Activated naive CD4-positive, alpha-beta T cell treated with anti-CD3 and anti-CD28 coated beads, Interleukin-2, amount 50 U/mL, for 72 hours (primary cell): Measurements from ENCODE around the gene DDX1. TPM values are rescaled to one million over a fixed set of nuclear protein-coding genes. Genes with fewer than 3 reads are reported as not detected.
A peak's percentile ranks its signal among the peaks of the same experiment; 100 is the strongest.
"Not testable (repeated sequence)": the region's sequence is repeated elsewhere in the genome, so short reads cannot be mapped to it uniquely, and the experiment has no call there.

ENCODE experiments used
- ATAC-seq, 2 donors: fragments of 150-1000 bp; cut with Tn5 transposase; 2 replicates each; pipeline ENCODE4 v1.10.0; 2021; ENCODE audit warnings: mild to moderate bottlenecking in 2 of 2, moderate library complexity in 2 of 2
- DNase-seq, 2 donors: peaks; one replicate each; pipeline ENCODE4 v3.0.0; 2021 to 2022; ENCODE audit warnings: low spot score in 2 of 2
- H3K27ac Mint-ChIP-seq, 2 donors: one replicate each; pipeline ENCODE4 v1.8.0; 2022; ENCODE audit warnings: mild to moderate bottlenecking in 2 of 2, mixed read lengths in 2 of 2
- H3K36me3 Mint-ChIP-seq, 2 donors: one replicate each; pipeline ENCODE4 v1.8.0; 2022; ENCODE audit warnings: mixed read lengths in 2 of 2
- H3K9me3 Mint-ChIP-seq, 2 donors: one replicate each; pipeline ENCODE4 v1.8.0; 2022; ENCODE audit warnings: mixed read lengths in 2 of 2
- total RNA-seq, 2 donors: library from RNA; stranded (reverse); gene quantifications; one replicate each; pipeline ENCODE4 v1.2.3, GENCODE V29; 2022

DDX1 gene
- total RNA-seq, 2 donors from 2014 or later = 30.4 to 82.4 TPM

- DNase-seq = no peak
- H3K9me3 Mint-ChIP-seq = no peaks in the 10 kb centered on the region
- peaks cover 23 to 30% of the 10 kb centered on the region in 2 donors for H3K36me3 Mint-ChIP-seq
- H3K27ac Mint-ChIP-seq = no peak overlapping the region
- no peak for ATAC-seq
Measured at GRCh38 chr2:15603948-15604347, 12.3 kb downstream of the DDX1 start.

GRCh38 chr2:15605721-15606120 is 14.1 kb downstream of the DDX1 start:
- Mint-ChIP-seq H3K9me3 (no peaks in the 10 kb centered on the region), H3K27ac (peak overlapping the region in 1 of 2 donors; percentile 31), H3K36me3 (peaks cover 32 to 38% of the 10 kb centered on the region in 2 donors)
- DNase-seq (no peak), ATAC-seq (no peak)

- DNase-seq (no peak), ATAC-seq (no peak)
- Mint-ChIP-seq H3K36me3 (peaks cover 32 to 38% of the 10 kb centered on the region in 2 donors), H3K9me3 (no peaks in the 10 kb centered on the region), H3K27ac (no peak overlapping the region)
Measured at GRCh38 chr2:15606481-15607441, 15.1 kb downstream of the DDX1 start.

GRCh38 chr2:15607709-15608391 is 16.2 kb downstream of the DDX1 start:
- no peak for DNase-seq
- ATAC-seq = no peak
- H3K36me3 Mint-ChIP-seq = peaks cover 25 to 31% of the 10 kb centered on the region in 2 donors
- H3K9me3 Mint-ChIP-seq = no peaks in the 10 kb centered on the region
- no peak overlapping the region for H3K27ac Mint-ChIP-seq

GRCh38 chr2:15608392-15608761 is 16.7 kb downstream of the DDX1 start:
- ATAC-seq (no peak), DNase-seq (no peak)
- Mint-ChIP-seq H3K27ac (no peak overlapping the region), H3K36me3 (peaks cover 24 to 29% of the 10 kb centered on the region in 2 donors), H3K9me3 (no peaks in the 10 kb centered on the region)

GRCh38 chr2:15609341-15610042 is 17.8 kb downstream of the DDX1 start:
- no peaks in the 10 kb centered on the region for H3K9me3 Mint-ChIP-seq
- ATAC-seq (no peak), DNase-seq (no peak)
- H3K36me3 Mint-ChIP-seq = peaks cover 27 to 32% of the 10 kb centered on the region in 2 donors
- H3K27ac Mint-ChIP-seq = peak overlapping the region in 1 of 2 donors; percentile 73

GRCh38 chr2:15610430-15610952 is 18.8 kb downstream of the DDX1 start:
- no peak for ATAC-seq
- no peak overlapping the region for H3K27ac Mint-ChIP-seq
- no peak for DNase-seq
- no peaks in the 10 kb centered on the region for H3K9me3 Mint-ChIP-seq
- H3K36me3 Mint-ChIP-seq = peaks cover 26% of the 10 kb centered on the region in 2 donors

- H3K9me3 Mint-ChIP-seq, H3K27ac Mint-ChIP-seq, ATAC-seq, DNase-seq: not testable (repeated sequence)
- peaks cover 18 to 26% of the 10 kb centered on the region in 2 donors for H3K36me3 Mint-ChIP-seq
Measured at GRCh38 chr2:15612101-15612500, 20.4 kb downstream of the DDX1 start.

GRCh38 chr2:15613736-15614429 is 22.2 kb downstream of the DDX1 start:
- DNase-seq (no peak), ATAC-seq (no peak)
- no peaks in the 10 kb centered on the region for H3K9me3 Mint-ChIP-seq
- peaks cover 18 to 21% of the 10 kb centered on the region in 2 donors for H3K36me3 Mint-ChIP-seq
- no peak overlapping the region for H3K27ac Mint-ChIP-seq

GRCh38 chr2:15614545-15615300 is 23.1 kb downstream of the DDX1 start:
- H3K36me3 Mint-ChIP-seq = peaks cover 18 to 21% of the 10 kb centered on the region in 2 donors
- no peaks in the 10 kb centered on the region for H3K9me3 Mint-ChIP-seq
- ATAC-seq (no peak), DNase-seq (no peak)
- H3K27ac Mint-ChIP-seq = no peak overlapping the region

- H3K9me3 Mint-ChIP-seq = no peaks in the 10 kb centered on the region
- ATAC-seq (no peak), DNase-seq (no peak)
- peaks cover 11 to 14% of the 10 kb centered on the region in 2 donors for H3K36me3 Mint-ChIP-seq
- peak overlapping the region in 1 of 2 donors; percentile 4 for H3K27ac Mint-ChIP-seq
Measured at GRCh38 chr2:15615301-15615920, 23.7 kb downstream of the DDX1 start.

GRCh38 chr2:15616429-15616828 is 24.8 kb downstream of the DDX1 start:
- DNase-seq (no peak), ATAC-seq (no peak)
- peaks cover 9 to 18% of the 10 kb centered on the region in 2 donors for H3K36me3 Mint-ChIP-seq
- H3K9me3 Mint-ChIP-seq = no peaks in the 10 kb centered on the region
- H3K27ac Mint-ChIP-seq = no peak overlapping the region

GRCh38 chr2:15616850-15617777 is 25.4 kb downstream of the DDX1 start:
- H3K36me3 Mint-ChIP-seq = peaks cover 9 to 18% of the 10 kb centered on the region in 2 donors
- H3K27ac Mint-ChIP-seq = no peak overlapping the region
- H3K9me3 Mint-ChIP-seq = no peaks in the 10 kb centered on the region
- DNase-seq = no peak
- ATAC-seq = no peak

- ATAC-seq (no peak), DNase-seq (no peak)
- Mint-ChIP-seq H3K9me3 (no peaks in the 10 kb centered on the region), H3K27ac (no peak overlapping the region), H3K36me3 (peaks cover 9 to 26% of the 10 kb centered on the region in 2 donors)
Measured at GRCh38 chr2:15617778-15618448, 26.2 kb downstream of the DDX1 start.
